Amniotic stem cell (primary cell): Measurements from ENCODE around the gene ZNF133.
A peak's percentile ranks its signal among the peaks of the same experiment; 100 is the strongest.
"Not testable (repeated sequence)": the region's sequence is repeated elsewhere in the genome, so short reads cannot be mapped to it uniquely, and the experiment has no call there.

ENCODE experiments used
- DNase-seq: peaks from one replicate; lab custom pipeline; 2025; lab: John Stamatoyannopoulos, UW

ZNF133 gene

GRCh38 chr20:18284805-18285533, 3.4 kb upstream of the ZNF133 start:
- DNase-seq, result no peak

- no peak for DNase-seq
These were observed 797 bp upstream of the ZNF133 start for GRCh38 chr20:18287546-18287914.

GRCh38 chr20:18288749-18289267, 481 bp downstream of the ZNF133 start:
- DNase-seq, result no peak

- DNase-seq, result no peak
These were observed 979 bp downstream of the ZNF133 start for GRCh38 chr20:18289306-18289705.

- DNase-seq, result no peak
These were observed 11.0 kb downstream of the ZNF133 start for GRCh38 chr20:18299364-18299763.

GRCh38 chr20:18304618-18305017, 16.3 kb downstream of the ZNF133 start:
- DNase-seq, result no peak

- no peak for DNase-seq
These were observed 19.0 kb downstream of the ZNF133 start for GRCh38 chr20:18307301-18307700.

GRCh38 chr20:18310051-18310450, 21.7 kb downstream of the ZNF133 start:
- no peak for DNase-seq

- no peak for DNase-seq
These were observed 22.3 kb downstream of the ZNF133 start for GRCh38 chr20:18310592-18310991.

- DNase-seq, result no peak
These were observed 24.4 kb downstream of the ZNF133 start for GRCh38 chr20:18312723-18313122.

GRCh38 chr20:18313411-18313810, 25.1 kb downstream of the ZNF133 start:
- DNase-seq, result no peak

GRCh38 chr20:18314786-18315406, 26.6 kb downstream of the ZNF133 start:
- peak; percentile 39 for DNase-seq

- DNase-seq, result no peak
These were observed 27.8 kb downstream of the ZNF133 start for GRCh38 chr20:18316166-18316565.

GRCh38 chr20:18321316-18321715, 33.0 kb downstream of the ZNF133 start:
- DNase-seq, result no peak

GRCh38 chr20:18321976-18322950, 33.9 kb downstream of the ZNF133 start:
- DNase-seq, result no peak

- DNase-seq, result no peak
These were observed 35.4 kb downstream of the ZNF133 start for GRCh38 chr20:18323705-18324104.

GRCh38 chr20:18324596-18325089, 36.3 kb downstream of the ZNF133 start:
- DNase-seq, result no peak

- no peak for DNase-seq
These were observed 38.7 kb downstream of the ZNF133 start for GRCh38 chr20:18326990-18327389.

- DNase-seq, result no peak
These were observed 43.4 kb downstream of the ZNF133 start for GRCh38 chr20:18331694-18332093.

GRCh38 chr20:18349749-18350148, 61.4 kb downstream of the ZNF133 start:
- not testable (repeated sequence) for DNase-seq

GRCh38 chr20:18359854-18360253, 71.5 kb downstream of the ZNF133 start:
- no peak for DNase-seq

- DNase-seq, result no peak
These were observed 72.3 kb downstream of the ZNF133 start for GRCh38 chr20:18360635-18361034.
